ENCODE data around the gene ASH1L.
"Not testable (repeated sequence)": the region's sequence is repeated elsewhere in the genome, so short reads cannot be mapped to it uniquely, and the experiment has no call there.

ASH1L gene

DNA sequence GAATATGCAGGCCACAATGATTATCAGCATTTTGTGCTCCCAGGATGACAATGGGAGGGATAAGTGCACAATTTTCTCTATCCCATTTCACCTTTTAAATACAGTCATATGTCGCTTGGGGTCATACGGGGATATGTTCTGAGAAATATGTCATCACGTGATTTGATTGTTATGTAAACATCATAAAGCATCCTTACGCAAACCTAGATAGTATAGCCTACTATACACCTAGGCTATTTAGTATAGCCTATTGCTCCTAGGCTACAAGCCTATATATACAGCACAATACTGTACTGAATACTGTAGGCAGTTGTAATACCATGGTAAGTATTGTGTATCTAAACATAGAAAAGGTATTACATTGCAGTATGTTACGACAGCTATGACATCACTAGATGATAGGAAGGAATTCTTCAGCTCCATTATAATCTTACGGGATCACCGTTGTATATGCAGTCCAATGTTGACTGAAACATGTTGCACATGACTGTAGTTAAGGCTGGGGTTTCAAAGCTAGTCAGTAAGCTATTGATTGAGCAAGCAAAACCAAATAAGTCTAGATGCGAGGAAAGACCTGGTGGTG is 223.0 kb downstream of the ASH1L start:
- no peak for TF ChIP-seq POLR2AphosphoS5 (IDR thresholded peaks at IDR 0.05; ENCODE audit: low read depth, low read length)
- no peak for TF ChIP-seq TAF1 (IDR thresholded peaks at IDR 0.05; ENCODE audit: low read depth, low read length)
- TF ChIP-seq PAX5 (IDR thresholded peaks at IDR 0.05; ENCODE audit: insufficient read depth, low read length, severe bottlenecking) = no peak
- TF ChIP-seq POU2F2 (IDR thresholded peaks at IDR 0.05; ENCODE audit: low read depth, low read length) = no peak
- no peak for TF ChIP-seq POLR2A (IDR thresholded peaks at IDR 0.05; ENCODE audit: low read depth, low read length)
- no peak for TF ChIP-seq SPI1 (IDR thresholded peaks at IDR 0.05; ENCODE audit: low read depth, low read length)
- DNase-seq (ENCODE audit: insufficient read length, low spot score) (no peak), FAIRE-seq (peak; percentile 35)

DNA sequence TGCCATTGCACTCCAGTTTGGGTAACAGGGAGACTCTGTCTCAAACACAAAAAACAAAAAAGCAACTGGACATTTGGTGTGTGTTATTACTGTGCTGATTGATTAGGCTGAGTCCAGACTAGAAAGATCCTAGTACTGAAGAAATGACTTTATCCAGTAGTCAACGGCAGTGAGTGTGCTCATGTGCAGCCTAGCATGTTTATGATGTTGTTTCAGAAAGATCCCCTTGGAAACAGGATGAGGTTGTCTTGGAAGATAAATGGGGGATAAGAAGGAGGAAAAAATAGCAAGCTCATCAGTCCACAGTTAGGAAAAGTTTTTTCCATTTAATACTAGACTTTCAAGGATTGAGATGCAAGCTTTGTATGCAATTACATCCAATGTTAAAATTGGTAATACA is 227.6 kb downstream of the ASH1L start:
- no peak for TF ChIP-seq TAF1 (IDR thresholded peaks at IDR 0.05; ENCODE audit: low read depth, low read length)
- TF ChIP-seq POLR2A (IDR thresholded peaks at IDR 0.05; ENCODE audit: low read depth, low read length) = no peak
- no peak for TF ChIP-seq SPI1 (IDR thresholded peaks at IDR 0.05; ENCODE audit: low read depth, low read length)
- no peak for TF ChIP-seq POU2F2 (IDR thresholded peaks at IDR 0.05; ENCODE audit: low read depth, low read length)
- no peak for TF ChIP-seq PAX5 (IDR thresholded peaks at IDR 0.05; ENCODE audit: insufficient read depth, low read length, severe bottlenecking)
- no peak for TF ChIP-seq POLR2AphosphoS5 (IDR thresholded peaks at IDR 0.05; ENCODE audit: low read depth, low read length)
- DNase-seq (ENCODE audit: insufficient read length, low spot score) = no peak
- no peak for FAIRE-seq

GRCh38 chr1:155329980-155330598 is 232.5 kb downstream of the ASH1L start:
- DNase-seq (ENCODE audit: insufficient read length, low spot score) (no peak), FAIRE-seq (no peak)
- TF ChIP-seq TAF1 (IDR thresholded peaks at IDR 0.05; ENCODE audit: low read depth, low read length) (no peak), SPI1 (IDR thresholded peaks at IDR 0.05; ENCODE audit: low read depth, low read length) (peak; percentile 49)

GRCh38 chr1:155328856-155329255 is 233.7 kb downstream of the ASH1L start:
- DNase-seq (ENCODE audit: insufficient read length, low spot score); FAIRE-seq: not testable (repeated sequence)

- DNase-seq (ENCODE audit: insufficient read length, low spot score) (no peak), FAIRE-seq (no peak)
- TF ChIP-seq POLR2AphosphoS5 (IDR thresholded peaks at IDR 0.05; ENCODE audit: low read depth, low read length) (no peak), SPI1 (IDR thresholded peaks at IDR 0.05; ENCODE audit: low read depth, low read length) (no peak), POLR2A (IDR thresholded peaks at IDR 0.05; ENCODE audit: low read depth, low read length) (no peak), PAX5 (IDR thresholded peaks at IDR 0.05; ENCODE audit: insufficient read depth, low read length, severe bottlenecking) (no peak), POU2F2 (IDR thresholded peaks at IDR 0.05; ENCODE audit: low read depth, low read length) (no peak), TAF1 (IDR thresholded peaks at IDR 0.05; ENCODE audit: low read depth, low read length) (no peak)
Observed at GRCh38 chr1:155327981-155328380, 234.6 kb downstream of the ASH1L start.

DNA sequence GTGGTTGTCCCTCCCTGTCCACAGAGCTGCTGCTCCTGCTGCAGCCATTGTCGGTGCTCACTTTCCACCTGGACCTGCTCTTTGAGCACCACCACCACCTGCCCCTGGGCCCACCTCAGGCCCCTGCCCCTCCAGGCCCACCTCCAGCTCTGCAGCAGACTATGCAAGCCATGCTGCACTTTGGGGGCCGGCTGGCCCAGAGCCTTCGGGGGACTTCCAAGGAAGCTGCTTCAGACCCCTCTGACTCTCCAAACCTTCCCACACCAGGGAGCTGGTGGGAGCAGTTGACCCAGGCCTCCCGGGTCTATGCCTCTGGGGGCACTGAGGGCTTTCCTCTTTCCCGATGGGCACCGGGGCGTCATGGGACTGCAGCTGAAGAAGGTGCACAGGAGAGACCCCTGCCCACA is 236.0 kb downstream of the ASH1L start:
- no peak for TF ChIP-seq POLR2A (IDR thresholded peaks at IDR 0.05; ENCODE audit: low read depth, low read length)
- no peak for TF ChIP-seq PAX5 (IDR thresholded peaks at IDR 0.05; ENCODE audit: insufficient read depth, low read length, severe bottlenecking)
- no peak for TF ChIP-seq SPI1 (IDR thresholded peaks at IDR 0.05; ENCODE audit: low read depth, low read length)
- no peak for TF ChIP-seq POU2F2 (IDR thresholded peaks at IDR 0.05; ENCODE audit: low read depth, low read length)
- no peak for TF ChIP-seq POLR2AphosphoS5 (IDR thresholded peaks at IDR 0.05; ENCODE audit: low read depth, low read length)
- no peak for TF ChIP-seq TAF1 (IDR thresholded peaks at IDR 0.05; ENCODE audit: low read depth, low read length)
- no peak for DNase-seq (ENCODE audit: insufficient read length, low spot score)

DNA sequence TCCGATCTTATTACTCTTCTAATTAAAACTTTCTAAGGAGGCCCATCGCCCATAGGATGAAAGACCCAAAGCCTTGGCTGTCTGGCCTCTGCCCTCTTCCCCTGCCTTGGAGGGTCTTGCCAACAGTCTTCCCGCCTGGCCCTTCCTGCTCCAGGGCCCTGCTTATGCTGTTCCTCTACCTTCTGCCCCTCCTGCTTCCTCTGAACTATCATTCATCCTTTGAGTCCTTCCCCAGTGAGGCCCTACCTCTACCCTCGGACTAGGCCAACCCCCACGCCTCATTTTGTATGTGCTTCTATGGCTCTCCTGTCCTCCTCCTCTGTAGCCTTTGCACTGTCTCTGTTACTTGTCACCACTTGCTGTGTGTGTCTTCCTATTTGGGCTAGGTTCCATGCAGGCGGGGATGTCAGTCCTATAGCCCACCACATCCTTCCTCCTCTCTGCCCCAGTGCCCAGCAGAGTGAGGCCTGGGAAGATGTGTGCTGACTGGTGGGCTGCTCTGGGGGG is 236.5 kb downstream of the ASH1L start:
- peak; percentile 35 for FAIRE-seq
- no peak for DNase-seq (ENCODE audit: insufficient read length, low spot score)
- TF ChIP-seq POLR2AphosphoS5 (IDR thresholded peaks at IDR 0.05; ENCODE audit: low read depth, low read length) (no peak; the same call in 1 of the 2 replicates), POU2F2 (IDR thresholded peaks at IDR 0.05; ENCODE audit: low read depth, low read length) (no peak)

More for the DNA sequence above, 236.0 kb downstream of the ASH1L start:
- FAIRE-seq = no peak

GRCh38 chr1:155325603-155325893 is 237.1 kb downstream of the ASH1L start:
- no peak for TF ChIP-seq POU2F2 (IDR thresholded peaks at IDR 0.05; ENCODE audit: low read depth, low read length)
- TF ChIP-seq POLR2AphosphoS5 (IDR thresholded peaks at IDR 0.05; ENCODE audit: low read depth, low read length) = no peak
- no peak for TF ChIP-seq SPI1 (IDR thresholded peaks at IDR 0.05; ENCODE audit: low read depth, low read length)
- TF ChIP-seq POLR2A (IDR thresholded peaks at IDR 0.05; ENCODE audit: low read depth, low read length) = no peak
- no peak for TF ChIP-seq PAX5 (IDR thresholded peaks at IDR 0.05; ENCODE audit: insufficient read depth, low read length, severe bottlenecking)
- no peak for TF ChIP-seq TAF1 (IDR thresholded peaks at IDR 0.05; ENCODE audit: low read depth, low read length)
- DNase-seq (ENCODE audit: insufficient read length, low spot score) (no peak), FAIRE-seq (no peak)

GRCh38 chr1:155324717-155325602 is 237.6 kb downstream of the ASH1L start:
- peak; percentile 40 for FAIRE-seq
- no peak for TF ChIP-seq PAX5 (IDR thresholded peaks at IDR 0.05; ENCODE audit: insufficient read depth, low read length, severe bottlenecking)
- TF ChIP-seq POLR2AphosphoS5 (IDR thresholded peaks at IDR 0.05; ENCODE audit: low read depth, low read length) = no peak
- no peak for TF ChIP-seq POLR2A (IDR thresholded peaks at IDR 0.05; ENCODE audit: low read depth, low read length)
- no peak for TF ChIP-seq SPI1 (IDR thresholded peaks at IDR 0.05; ENCODE audit: low read depth, low read length)
- TF ChIP-seq POU2F2 (IDR thresholded peaks at IDR 0.05; ENCODE audit: low read depth, low read length) = no peak
- TF ChIP-seq TAF1 (IDR thresholded peaks at IDR 0.05; ENCODE audit: low read depth, low read length) = no peak
- peak; percentile 46 for DNase-seq (ENCODE audit: insufficient read length, low spot score)

Measured in GM12891 (cell line).